HG03139 (cell line): ENCODE measurements around the gene WDR31.
A peak's percentile ranks its signal among the peaks of the same experiment; 100 is the strongest.
"Not testable (repeated sequence)": the region's sequence is repeated elsewhere in the genome, so short reads cannot be mapped to it uniquely, and the experiment has no call there.

Source experiments
- ATAC-seq: cut with Tn5 transposase; IDR thresholded peaks from one replicate; pipeline ENCODE4 v1.9.1; 2021; ENCODE audit not compliant: unreplicated experiment

Gene WDR31

DNA sequence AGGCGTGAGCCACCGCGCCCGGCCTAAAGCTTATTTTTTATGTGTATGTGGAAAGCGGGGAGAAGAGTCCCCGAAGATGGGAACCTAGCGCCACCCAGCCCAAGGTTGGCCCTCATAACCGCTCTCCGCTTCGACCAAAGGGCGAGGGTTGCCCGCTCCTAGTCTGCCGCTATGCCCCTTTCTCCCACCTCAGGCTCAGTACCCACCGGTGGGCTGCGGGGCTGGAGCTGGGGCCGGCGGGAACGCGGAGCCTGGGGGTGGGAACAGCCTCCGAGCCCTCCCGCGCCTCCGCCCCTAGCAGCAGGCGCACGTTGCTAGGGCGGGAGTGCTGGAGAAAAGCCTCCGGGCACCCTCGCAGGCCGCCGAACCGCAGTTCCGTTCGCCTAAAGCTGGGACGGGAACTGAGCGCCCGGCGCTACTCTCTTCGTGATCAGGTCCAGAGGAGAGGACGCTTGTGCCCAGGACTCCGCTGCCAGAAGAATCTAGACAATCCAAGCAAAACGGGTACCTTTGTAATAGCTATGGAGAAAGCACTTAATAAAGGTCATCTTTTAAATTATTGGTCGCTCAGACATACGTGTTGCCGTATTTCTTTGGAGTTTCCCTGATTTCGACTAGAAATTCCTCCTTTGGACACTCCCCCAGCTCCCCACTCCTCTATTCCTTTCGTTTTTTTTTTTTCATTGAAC, at the start of gene WDR31:
WDR31 (minus strand) TSS at position 265 of the 689 bp plus-strand sequence. CDS start 8,253 bp downstream, outside the sequence.
- ATAC-seq = peak; percentile 97

- no peak for ATAC-seq
These were observed 49.4 kb upstream of the WDR31 start for GRCh38 chr9:113389451-113389850.

- ATAC-seq = no peak
These were observed 48.8 kb upstream of the WDR31 start for GRCh38 chr9:113388833-113389232.

DNA sequence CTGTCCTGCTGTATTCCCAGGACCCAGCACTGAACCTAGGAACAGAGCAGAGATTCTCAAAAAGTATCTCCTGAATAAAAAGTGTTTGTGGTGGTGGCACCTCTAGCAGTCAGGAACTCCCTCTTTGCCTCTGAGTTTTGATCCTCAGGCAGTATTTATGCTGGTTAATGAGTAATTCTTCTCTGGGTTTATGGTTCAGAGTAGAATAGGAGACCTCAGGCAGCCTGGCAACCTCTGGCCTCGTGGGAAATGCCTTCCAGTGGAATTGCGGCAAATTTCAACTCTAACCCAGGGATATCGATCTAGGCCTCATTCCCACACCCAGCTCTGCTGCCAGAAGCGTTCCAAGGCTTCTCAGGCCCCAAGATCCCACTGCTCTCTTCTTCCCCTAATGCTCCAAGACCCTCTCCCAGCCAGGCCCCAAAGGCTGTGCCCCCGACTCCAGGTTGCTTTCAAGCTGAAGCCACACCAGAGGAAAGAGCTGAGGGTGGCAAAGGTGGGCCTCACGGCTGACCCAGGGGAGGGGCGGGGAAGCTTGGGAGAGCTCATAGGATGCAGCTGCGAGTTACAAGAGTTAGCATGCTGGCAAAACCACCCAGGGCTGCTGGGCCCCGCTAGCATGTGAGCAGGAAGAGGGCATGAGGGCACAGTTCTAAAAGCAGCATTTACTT, 47.6 kb upstream of the WDR31 start:
- no peak for ATAC-seq

GRCh38 chr9:113386571-113387393, 46.7 kb upstream of the WDR31 start:
- no peak for ATAC-seq

DNA sequence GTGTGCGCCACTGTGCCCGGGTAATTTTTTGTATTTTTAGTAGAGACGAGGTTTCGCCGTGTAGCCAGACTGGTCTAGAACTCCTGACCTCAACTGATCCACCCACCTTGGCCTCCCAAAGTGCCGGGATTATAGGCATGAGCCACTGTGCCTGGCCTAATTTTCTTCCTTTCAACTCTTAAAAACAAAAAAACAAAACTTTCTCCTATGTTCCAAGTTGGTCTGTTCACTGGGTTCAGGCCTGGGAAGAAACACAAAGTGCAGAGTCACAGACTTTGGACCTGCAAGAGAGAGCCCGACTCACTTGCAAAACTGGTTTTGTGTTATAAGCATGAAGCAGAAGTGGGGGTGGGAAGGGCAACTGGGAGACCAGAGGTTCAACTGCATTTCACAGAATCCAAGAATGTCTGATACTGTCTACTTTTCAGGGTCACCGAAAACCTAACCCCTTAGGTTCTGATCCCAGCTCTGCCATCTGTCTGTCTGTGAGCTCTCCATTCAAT, 41.9 kb upstream of the WDR31 start:
- no peak for ATAC-seq

DNA sequence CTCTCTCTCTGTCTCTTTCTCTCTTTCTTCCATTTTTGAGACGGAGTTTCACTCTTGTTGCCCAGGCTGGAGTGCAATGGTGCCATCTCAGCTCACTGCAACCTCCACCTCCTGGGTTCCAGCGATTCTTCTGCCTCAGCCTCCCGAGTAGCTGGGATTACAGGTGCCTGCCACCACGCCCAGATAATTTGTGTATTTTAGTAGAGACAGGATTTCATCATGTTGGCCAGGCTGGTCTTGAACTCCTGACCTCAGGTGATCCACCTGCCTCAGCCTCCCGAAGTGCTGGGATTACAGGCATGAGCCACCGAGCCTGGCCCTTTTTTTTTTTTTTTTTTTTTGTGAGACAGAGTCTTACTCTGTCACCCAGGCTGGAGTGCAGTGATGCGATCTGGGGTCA, 41.4 kb upstream of the WDR31 start:
- ATAC-seq = not testable (repeated sequence)

DNA sequence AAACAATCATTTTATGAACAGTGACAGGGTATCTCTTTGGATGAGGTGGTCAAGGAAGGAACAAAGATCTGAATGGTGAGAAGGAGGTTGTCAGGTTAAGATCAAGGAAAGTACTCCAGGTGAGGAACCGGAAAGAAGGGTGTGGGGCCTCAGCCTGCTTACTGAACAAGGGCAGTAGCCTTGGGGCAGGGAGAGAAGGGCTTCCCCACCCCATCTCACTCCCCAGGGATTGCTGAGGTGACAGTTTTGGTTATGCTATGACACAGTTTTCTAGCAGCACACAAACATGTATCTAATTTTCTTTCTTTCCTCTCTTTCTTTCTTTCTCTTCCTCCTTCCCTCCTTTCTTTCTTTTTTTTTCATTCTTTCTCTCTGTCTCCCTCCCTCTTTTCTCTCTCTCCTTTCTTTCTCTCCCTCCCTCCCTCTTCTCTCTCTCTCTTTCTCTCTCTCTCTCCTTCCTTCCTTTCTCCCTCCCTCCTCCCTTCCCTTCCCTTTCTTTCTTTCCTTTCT, 40.8 kb upstream of the WDR31 start:
- no peak for ATAC-seq

DNA sequence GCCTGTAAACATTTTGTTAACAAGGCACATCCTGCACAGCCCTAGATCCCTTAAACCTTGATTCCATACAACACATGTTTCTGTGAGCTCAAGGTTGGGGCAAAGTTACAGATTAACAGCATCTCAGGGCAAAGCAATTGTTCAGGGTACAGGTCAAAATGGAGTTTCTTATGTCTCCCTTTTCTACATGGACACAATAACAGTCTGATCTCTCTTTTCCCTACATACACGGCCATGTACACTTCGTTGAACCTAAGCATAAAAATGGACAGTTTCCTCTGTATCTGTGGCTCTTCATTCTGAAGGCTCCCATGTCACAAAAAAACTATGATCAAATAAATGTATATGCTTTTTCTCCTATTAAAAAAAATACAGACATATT, 39.7 kb upstream of the WDR31 start:
- not testable (repeated sequence) for ATAC-seq

DNA sequence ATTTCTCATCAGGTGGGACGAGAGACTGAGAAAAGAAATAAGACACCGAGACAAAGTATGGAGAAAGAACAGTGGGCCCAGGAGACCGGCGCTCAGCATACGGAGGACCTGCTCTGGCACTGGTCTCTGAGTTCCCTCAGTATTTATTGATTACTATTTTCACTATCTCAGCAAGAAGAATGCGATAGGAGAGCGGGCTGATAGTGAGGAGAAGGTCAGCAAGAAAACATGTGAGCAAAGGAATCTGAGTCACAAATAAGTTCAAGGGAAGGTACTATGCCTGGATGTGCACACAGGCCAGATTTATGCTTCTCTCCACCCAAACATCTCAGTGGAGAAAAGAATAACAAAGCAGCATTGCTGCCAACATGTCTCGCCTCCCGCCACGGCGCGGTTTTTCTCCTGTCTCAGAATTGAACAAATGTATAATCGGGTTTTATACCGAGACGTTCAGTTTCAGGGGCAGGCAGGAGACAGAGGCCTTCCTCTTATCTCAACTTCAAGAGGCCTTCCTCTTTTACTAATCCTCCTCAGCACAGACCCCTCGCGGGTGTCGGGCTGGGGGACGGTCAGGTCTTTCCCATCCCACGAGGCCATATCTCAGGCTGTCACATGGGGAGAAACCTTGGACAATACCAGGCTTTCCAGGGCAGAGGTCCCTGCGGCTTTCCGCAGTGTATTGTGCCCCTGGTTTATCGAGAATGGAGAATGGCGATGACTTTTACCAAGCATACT, 39.2 kb upstream of the WDR31 start:
- ATAC-seq = not testable (repeated sequence)

- ATAC-seq = peak; percentile 71
These were observed 36.8 kb upstream of the WDR31 start, which contains the start of gene HDHD3 for GRCh38 chr9:113376634-113377567. HDHD3 (minus strand) TSS chr9:113376986; CDS start chr9:113374354, 2,632 bp downstream.

DNA sequence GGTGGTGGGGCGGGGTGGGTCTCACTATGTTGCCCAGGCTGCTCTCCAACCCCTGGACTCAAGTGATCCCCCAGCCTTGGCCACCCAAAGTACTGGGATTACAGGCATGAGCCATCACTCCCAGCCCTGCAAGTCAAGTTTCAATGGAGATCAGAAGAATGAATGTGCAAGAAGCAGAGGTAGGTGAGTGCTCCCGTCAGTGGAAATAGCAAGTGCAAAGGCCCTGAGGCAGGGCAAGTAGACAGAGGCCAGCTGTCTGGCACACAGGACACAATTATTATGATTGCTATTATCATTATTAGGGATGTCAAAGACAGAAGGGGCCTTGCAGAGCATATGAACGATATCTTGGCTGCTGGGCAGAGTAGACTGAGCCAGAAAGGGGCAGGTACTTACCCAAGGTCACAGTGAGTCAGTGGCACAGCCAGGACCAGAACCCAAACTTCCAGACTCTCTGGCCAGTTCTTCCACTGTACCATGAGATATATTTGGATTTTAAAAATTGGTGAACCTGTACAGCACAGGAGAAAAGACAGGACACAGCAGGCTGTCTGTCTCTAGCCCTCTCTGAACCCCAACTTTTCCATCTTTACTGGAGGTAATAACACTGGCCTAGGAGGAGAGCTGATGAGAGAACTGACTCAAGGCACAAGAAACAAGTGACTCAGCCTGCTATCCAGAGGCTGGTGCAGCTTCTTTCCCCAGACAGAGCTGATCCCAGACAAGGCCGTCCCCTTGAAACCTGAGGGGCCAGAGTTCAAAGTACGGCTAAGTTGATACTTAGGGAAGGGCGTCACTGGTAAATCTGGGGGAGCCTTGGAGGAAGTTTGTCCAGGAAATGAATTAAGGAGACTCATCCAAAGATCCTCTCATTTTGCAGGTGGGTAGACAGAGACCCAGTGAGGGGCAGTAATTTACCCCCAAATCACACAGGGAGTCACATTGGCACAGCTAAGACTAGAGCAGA, 35.3 kb upstream of the WDR31 start:
- ATAC-seq = no peak

GRCh38 chr9:113373676-113374392, 33.8 kb upstream of the WDR31 start:
- ATAC-seq = no peak

DNA sequence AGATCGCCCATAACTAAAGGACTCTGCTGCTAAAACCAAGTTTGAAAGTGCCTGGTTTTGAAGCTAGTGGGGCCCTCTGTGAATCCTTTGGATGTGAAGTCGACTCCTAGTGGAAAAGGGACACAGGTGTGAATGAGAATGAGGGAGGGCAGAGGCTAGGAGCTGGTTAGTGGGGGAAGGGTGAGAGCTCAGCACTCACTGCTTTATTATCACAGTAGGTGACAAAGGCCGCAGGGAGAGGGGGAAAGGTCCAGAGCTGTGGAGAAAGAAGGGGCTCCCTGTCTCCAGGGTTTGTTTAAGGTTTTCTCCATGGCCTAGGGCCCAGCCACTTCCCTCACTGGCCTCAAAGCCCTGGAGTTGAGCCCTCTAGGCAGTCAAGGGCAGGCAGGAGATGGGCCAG, 33.2 kb upstream of the WDR31 start:
- ATAC-seq = no peak

DNA sequence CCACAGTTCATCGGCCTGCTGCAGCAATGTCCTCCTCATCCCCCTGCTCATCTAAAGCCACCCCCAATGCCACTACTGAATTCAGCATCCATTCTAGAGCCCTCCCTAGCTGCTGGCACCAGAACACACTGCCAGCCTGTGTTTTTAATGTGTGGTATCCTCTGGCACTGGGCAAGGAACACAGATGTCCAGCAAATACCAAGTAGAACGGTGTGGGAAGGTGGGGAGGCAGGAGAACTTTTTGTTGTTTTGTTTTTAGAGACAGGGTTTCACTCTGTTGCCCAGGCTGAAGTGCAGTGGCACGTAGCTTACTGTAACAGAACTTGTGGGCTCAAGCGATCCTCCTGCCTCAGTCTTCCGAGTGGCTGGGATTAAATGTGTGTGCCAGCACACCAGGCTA, 32.0 kb upstream of the WDR31 start:
- no peak for ATAC-seq

DNA sequence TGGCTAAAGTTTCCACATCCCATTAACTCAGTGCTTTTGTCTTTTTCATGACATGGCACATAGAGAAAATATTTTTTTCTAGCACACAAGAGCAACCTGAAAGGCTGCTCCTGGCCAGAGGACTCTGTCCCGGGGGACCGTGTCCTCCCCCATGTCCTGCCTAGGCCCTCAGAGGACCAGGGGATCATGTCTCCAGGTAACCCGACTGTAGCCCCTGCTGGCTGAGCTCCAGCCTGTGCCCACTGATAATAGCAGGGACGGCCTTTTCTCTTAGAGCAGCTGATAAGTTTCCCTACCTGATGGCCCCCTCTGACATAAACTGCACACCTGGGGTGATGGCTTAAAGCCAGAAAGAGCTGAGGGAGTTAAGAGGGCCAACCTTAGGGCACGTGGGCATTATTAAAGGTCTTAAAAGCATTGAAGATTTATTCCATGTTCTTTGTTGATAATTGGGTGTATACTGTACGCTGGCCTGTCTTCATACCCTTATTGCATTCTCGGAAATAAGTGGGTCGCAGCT, 30.8 kb upstream of the WDR31 start:
- ATAC-seq = no peak

DNA sequence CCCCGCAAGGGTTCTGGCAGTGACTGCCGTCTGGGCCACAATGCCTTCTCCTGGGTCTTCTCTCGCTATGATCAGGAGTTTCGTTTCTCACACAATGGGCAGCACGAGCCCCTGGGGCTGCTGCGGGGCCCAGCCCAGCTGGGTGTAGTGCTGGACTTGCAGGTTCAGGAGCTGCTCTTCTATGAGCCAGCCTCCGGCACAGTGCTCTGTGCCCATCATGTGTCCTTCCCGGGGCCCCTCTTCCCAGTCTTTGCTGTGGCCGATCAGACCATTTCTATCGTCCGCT, 29.7 kb upstream of the WDR31 start:
- ATAC-seq = no peak
